ENCODE results near the gene WDFY4. TPM values are rescaled to one million over a fixed set of nuclear protein-coding genes. Genes with fewer than 3 reads are reported as not detected.
A peak's percentile ranks its signal among the peaks of the same experiment; 100 is the strongest.

WDFY4 gene
- total RNA-seq, 1 donor from 2014 or later: not detected

DNA sequence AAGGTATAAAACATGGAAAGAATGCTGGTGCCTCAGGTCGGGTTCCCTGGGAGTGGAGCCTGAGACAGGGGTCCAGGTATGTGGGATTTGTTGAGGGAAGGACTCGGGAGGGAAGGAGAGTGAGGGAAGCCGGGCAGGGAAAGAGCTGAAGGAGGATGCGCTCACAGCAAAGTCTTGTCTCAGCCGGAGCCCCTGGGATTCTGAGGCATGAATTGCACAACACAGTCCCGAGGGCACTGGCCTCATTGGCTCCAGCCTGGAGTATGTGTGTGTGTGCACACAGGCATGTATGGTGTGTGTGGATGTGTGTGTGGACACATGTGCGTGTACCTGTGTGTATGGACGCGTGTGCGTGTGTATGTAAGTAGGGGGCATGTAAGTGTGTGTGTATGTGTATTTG is 87.4 kb downstream of the WDFY4 start:
- Mint-ChIP-seq H3K9me3 (ENCODE audit: unreplicated experiment) (no peaks in the 10 kb centered on the region), H3K27ac (ENCODE audit: unreplicated experiment) (no peak overlapping the region), H3K4me1 (ENCODE audit: unreplicated experiment) (no peaks in the 10 kb centered on the region), H3K4me3 (ENCODE audit: unreplicated experiment) (no peak overlapping the region), H3K36me3 (ENCODE audit: unreplicated experiment) (no peaks in the 10 kb centered on the region), H3K27me3 (ENCODE audit: unreplicated experiment) (no peaks in the 10 kb centered on the region)
- DNase-seq (ENCODE audit: extremely low spot score, unreplicated experiment): peak; percentile 72
- TF ChIP-seq, protein P1, sequence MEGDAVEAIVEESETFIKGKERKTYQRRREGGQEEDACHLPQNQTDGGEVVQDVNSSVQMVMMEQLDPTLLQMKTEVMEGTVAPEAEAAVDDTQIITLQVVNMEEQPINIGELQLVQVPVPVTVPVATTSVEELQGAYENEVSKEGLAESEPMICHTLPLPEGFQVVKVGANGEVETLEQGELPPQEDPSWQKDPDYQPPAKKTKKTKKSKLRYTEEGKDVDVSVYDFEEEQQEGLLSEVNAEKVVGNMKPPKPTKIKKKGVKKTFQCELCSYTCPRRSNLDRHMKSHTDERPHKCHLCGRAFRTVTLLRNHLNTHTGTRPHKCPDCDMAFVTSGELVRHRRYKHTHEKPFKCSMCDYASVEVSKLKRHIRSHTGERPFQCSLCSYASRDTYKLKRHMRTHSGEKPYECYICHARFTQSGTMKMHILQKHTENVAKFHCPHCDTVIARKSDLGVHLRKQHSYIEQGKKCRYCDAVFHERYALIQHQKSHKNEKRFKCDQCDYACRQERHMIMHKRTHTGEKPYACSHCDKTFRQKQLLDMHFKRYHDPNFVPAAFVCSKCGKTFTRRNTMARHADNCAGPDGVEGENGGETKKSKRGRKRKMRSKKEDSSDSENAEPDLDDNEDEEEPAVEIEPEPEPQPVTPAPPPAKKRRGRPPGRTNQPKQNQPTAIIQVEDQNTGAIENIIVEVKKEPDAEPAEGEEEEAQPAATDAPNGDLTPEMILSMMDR (IDR thresholded peaks at IDR 0.05): no peak

DNA sequence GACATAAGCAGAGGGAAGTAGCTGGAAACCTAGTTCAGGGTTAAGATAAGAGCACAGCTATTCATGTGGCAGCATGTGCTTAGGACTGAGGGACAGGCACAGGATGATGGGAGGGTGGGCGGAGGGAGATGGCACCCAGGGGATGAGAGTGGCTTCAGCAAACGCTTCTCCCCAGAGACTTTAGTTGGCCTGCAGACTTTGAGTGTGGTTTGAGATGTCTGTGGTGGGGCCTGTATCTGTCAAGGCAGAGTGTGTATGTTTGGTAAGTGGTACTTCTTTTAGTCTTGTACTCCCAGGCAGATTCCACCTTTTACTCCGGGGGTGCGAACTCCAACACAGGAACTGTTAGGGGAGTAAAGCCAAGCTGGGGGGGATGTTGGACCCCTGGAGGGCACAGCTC is 88.9 kb downstream of the WDFY4 start:
- Mint-ChIP-seq H3K9me3 (ENCODE audit: unreplicated experiment) (no peaks in the 10 kb centered on the region), H3K4me1 (ENCODE audit: unreplicated experiment) (no peaks in the 10 kb centered on the region)

DNA sequence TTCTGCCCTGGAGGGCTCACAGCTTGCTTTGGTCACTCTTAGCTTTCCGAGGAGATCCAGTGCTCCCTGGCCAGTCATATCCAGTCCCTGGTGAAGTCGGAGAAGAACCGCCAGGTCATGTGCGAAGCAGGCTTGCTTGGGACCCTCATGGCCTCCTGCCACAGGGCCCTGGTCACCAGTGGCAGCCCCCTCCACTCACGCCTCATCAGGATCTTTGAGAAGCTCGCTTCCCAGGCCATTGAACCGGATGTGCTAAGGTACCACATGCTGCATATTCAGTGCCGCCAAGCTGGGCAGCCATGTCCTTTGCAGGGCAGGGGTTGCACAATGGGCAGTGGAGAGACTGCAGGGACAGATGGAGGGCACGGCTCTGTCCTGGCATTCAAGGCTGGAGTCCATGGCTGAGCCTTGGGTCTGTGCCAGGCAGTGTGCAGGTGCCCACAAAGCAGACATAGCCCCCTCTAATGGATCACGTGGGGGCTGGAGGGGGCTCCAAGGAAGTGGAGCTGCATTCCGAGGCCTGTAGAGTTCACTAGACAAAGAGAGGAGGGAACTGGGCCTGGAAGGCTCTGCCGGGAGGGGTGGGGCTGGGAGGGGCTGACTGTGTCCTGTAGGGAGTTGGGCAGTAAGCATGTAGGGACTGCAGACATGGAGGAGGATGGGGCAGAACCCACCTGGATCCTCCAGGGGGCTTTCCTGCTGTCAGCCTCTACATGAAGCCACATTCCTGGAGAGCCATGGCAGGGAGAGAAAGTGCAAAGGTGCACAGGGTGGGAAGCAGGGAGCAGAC is 89.9 kb downstream of the WDFY4 start:
- no peak overlapping the region for H3K4me3 Mint-ChIP-seq (ENCODE audit: unreplicated experiment)
- no peaks in the 10 kb centered on the region for H3K4me1 Mint-ChIP-seq (ENCODE audit: unreplicated experiment)
- H3K9me3 Mint-ChIP-seq (ENCODE audit: unreplicated experiment): no peaks in the 10 kb centered on the region
- no peaks in the 10 kb centered on the region for H3K27me3 Mint-ChIP-seq (ENCODE audit: unreplicated experiment)
- no peak overlapping the region for H3K27ac Mint-ChIP-seq (ENCODE audit: unreplicated experiment)
- TF ChIP-seq, protein P1 (IDR thresholded peaks at IDR 0.05): no peak
- no peaks in the 10 kb centered on the region for H3K36me3 Mint-ChIP-seq (ENCODE audit: unreplicated experiment)
- peak; percentile 74 for DNase-seq (ENCODE audit: extremely low spot score, unreplicated experiment)

More for the DNA sequence above, 88.9 kb downstream of the WDFY4 start:
- Mint-ChIP-seq H3K36me3 (ENCODE audit: unreplicated experiment) (no peaks in the 10 kb centered on the region), H3K27ac (ENCODE audit: unreplicated experiment) (no peak overlapping the region), H3K27me3 (ENCODE audit: unreplicated experiment) (no peaks in the 10 kb centered on the region), H3K4me3 (ENCODE audit: unreplicated experiment) (no peak overlapping the region)
- DNase-seq (ENCODE audit: extremely low spot score, unreplicated experiment): peak; percentile 56
- TF ChIP-seq, protein P1 (IDR thresholded peaks at IDR 0.05): no peak

DNA sequence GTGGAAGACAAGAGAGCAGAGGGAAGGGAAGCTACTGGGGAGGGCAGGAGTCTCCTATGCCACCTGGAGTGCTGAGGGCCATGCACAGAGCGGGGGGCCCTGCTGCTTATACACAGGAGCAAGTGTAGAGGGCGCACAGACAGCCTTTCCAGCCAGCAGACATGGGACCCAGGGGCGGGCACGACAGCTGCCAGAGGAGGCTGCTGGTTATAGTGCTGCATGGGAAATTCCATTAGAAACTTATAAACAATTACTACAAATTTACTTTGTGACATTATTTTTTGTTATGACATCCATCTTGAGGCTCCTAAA is 90.5 kb downstream of the WDFY4 start:
- Mint-ChIP-seq H3K9me3 (ENCODE audit: unreplicated experiment) (no peaks in the 10 kb centered on the region), H3K27ac (ENCODE audit: unreplicated experiment) (no peak overlapping the region), H3K4me1 (ENCODE audit: unreplicated experiment) (no peaks in the 10 kb centered on the region), H3K4me3 (ENCODE audit: unreplicated experiment) (no peak overlapping the region), H3K36me3 (ENCODE audit: unreplicated experiment) (no peaks in the 10 kb centered on the region), H3K27me3 (ENCODE audit: unreplicated experiment) (no peaks in the 10 kb centered on the region)
- DNase-seq (ENCODE audit: extremely low spot score, unreplicated experiment): peak; percentile 73
- TF ChIP-seq, protein P1 (IDR thresholded peaks at IDR 0.05): no peak

DNA sequence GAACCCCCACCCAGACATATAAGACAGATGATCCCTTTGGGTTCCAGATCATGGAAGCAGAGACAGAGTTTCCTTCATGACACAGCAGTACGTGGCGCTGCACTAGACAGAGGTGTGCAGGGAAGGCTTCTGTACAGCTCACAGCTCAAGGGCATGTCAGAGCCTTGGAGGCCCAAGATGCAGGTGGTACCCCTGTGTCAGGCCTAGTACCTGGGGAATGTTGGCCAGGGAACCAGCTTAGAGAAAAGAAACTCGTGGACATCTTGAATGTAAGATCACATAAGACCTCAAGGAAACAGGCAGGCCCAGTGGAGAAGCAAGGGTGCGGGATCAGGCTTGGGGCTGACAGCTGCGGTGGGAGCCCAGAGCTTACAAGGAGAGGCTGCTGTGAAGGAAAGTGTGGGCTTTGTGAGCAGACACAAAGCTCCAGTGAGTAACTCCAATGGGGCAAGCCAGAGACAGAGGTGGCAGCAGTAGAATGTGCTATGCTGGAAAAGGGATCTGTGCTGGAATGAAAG is 91.4 kb downstream of the WDFY4 start:
- H3K27me3 Mint-ChIP-seq (ENCODE audit: unreplicated experiment): no peaks in the 10 kb centered on the region
- TF ChIP-seq, protein P1 (IDR thresholded peaks at IDR 0.05): no peak
- no peak overlapping the region for H3K4me3 Mint-ChIP-seq (ENCODE audit: unreplicated experiment)
- H3K36me3 Mint-ChIP-seq (ENCODE audit: unreplicated experiment): no peaks in the 10 kb centered on the region
- H3K27ac Mint-ChIP-seq (ENCODE audit: unreplicated experiment): no peak overlapping the region
- DNase-seq (ENCODE audit: extremely low spot score, unreplicated experiment): peak; percentile 78
- H3K4me1 Mint-ChIP-seq (ENCODE audit: unreplicated experiment): no peaks in the 10 kb centered on the region
- no peaks in the 10 kb centered on the region for H3K9me3 Mint-ChIP-seq (ENCODE audit: unreplicated experiment)
